HG02763 (cell line): ENCODE results near the gene NMT1.
"Not testable (repeated sequence)": the region's sequence is repeated elsewhere in the genome, so short reads cannot be mapped to it uniquely, and the experiment has no call there.

Source experiments
- ATAC-seq: cut with Tn5 transposase; IDR thresholded peaks from one replicate; pipeline ENCODE4 v1.9.1; 2021; ENCODE audit warnings: mild to moderate bottlenecking, moderate library complexity; ENCODE audit not compliant: unreplicated experiment

Gene NMT1

DNA sequence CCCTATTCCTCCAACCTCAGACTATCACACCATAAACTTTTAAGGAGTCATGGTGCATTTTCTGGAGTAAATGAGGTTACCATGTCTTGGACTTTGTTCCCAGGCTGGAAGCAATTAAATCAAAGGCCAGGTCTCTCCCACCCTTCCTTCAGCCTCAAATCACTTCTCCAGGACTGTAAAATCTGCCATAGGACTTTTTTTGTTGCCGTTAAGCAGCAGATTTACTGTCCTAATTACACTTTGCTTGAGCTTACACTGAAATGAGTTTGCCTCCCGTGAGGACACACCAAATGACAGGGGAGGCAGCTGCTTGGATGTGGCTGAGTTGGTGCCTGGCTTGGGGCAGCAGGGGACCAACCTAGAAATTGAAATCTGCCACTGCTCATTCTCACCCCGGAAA lies 24.4 kb upstream of the NMT1 start:
- no peak for ATAC-seq

DNA sequence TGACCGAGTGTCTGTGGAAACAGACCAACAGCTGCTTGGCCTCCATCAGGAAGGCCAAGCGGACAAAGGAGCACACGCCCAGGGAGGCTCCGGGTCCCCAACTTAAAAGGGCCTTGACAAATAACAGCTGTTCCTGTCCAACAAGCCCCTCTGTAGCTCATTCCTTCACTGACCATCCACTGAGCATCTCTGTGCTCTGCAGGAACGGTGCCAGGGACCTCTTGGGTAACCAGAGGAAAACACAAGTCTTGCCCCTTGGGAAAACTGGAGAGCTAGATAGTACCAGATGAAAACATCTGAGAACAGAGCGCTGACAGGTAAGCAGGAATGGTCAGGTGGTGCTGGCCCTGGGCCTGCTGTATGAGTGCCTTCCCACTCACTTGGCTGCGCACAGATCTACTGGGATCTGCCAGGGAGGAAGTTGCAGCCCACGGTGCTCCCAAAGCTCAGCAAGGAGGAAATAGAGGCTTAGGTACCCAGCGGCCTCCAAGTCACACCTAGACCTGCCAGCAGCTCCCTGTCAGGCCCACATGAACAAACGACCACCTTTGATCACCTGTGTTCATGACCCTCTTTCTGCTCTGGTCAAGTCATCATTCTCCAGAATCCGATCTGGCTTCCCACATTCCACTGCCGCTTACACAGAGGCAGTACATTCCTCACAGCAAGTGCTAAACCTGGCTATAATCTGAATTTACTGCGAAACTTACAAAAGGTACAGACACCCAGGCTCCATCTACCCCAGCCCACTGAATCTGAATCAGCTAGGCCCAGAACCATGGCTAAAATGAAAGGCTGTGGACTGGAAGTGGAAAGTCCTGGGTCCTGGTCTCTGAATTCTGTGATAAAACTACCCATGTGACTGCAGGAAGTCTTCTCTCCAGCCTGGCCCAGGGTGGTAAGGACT lies 22.1 kb upstream of the NMT1 start:
- no peak for ATAC-seq

DNA sequence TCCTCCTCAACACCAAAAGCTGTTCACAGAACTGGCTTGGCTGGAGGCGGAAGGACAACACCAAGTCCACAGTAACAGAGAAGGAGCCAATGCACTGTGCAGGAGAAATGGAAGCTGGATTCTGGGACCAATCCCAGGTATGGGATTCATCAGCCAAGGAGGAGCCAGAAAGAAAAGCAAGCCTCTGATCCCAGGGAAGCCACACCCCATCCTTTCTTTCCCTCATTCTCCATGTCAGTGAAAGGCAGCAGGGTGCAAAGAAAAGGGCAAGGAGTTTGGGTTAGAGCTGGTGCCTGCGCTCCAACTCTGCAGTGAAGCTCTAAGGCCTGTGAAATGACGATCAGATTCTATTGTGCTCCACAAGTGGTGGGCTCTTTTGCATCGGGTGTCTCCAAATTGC lies 20.7 kb upstream of the NMT1 start:
- ATAC-seq: no peak

DNA sequence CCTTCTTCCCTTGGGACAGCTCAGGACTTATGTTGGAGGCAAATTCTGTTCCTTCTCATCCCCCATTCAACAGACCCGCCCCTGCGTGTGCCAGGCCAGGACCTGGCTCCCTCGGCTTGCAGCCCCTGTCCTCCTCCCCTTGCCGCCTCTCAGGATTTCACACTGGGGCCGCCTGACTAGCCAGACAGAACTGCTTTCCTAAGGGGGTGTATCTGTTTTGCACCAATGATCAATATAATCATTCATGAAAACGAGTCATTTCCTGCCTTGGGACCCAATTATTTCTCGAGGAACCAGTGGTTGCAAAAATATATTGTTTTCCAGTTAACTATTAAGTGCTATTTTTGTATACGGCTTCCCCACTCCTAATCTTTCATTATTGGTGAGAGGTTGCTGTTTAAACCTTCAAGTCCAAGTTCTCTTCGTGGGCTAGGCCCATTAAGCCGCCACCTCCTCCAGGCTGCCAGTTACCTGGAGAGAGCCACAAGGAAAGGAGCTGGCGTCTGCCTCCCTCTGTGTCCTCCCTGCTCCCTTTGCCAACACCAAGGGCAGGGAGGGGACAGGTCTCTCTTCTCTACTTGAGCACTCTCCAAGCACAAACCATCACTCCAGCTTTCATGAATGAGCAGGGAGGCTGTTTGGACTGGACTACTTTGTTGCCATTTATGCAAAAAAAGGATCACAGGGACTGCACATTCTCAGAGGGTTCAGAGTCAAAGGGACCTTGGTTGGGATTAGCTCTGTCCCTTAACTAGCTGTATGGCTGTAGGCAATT lies 18.6 kb upstream of the NMT1 start:
- no peak for ATAC-seq

DNA sequence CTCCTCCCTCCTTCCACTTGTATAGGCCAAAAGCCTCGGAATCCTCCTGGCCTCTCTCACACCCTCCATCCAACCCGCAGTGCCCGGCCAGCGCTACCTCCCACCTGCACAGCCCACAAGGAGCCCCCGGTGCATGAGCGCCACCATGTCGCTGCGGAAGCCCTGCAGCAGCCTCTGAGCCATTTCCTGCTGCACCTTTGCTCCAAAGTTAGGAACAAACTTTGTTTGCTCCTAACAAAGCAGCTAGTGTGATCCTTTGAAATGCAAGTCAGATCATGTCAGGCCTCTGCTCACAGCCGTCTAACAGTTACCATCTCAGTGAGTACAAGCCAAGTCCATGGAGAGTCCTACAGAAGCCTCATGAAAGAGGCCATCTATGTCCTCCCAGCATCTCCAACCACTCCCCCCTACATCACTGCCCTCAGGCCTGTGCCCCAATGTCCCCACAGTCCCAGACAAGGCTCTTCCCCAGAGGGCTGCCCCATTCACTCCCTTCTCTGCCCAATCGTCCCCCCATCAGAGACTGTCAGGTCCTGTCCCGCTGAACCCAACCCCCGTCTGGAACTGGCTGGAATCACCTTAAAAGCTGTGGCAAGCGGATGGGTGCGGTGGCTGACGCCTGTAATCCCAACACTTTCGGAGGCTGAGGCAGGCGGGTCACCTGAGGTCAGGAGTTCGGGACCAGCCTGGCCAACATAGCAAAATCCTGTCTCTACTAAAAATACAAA lies 17.1 kb upstream of the NMT1 start:
- ATAC-seq: no peak

DNA sequence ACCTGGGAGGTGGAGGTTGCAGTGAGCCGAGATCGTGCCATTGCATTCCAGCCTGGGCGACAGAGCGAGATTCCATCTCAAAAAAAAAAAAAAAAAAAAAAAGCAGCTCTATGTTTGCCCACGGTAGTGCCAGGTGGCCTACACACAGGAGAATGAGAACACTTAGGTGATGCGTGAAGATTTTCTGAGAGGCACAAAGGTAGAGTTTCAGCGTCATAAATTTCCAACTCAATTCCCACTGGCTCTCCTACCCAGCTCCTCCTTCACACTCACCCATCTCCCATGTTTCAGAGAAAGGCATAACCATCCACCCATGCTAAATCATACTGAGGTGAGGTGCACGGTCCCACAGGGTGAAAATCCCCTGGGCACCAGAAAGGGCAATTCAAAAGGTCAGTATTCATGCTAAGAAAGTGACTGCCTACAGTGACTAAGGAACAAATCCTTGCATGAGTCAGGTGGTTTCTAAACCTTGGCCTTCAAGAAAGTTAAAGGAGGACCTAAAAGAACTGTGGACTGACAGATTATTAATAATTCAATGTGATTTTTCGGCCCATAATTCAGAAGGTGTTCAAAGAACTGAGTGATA lies 14.5 kb upstream of the NMT1 start:
- ATAC-seq: no peak

DNA sequence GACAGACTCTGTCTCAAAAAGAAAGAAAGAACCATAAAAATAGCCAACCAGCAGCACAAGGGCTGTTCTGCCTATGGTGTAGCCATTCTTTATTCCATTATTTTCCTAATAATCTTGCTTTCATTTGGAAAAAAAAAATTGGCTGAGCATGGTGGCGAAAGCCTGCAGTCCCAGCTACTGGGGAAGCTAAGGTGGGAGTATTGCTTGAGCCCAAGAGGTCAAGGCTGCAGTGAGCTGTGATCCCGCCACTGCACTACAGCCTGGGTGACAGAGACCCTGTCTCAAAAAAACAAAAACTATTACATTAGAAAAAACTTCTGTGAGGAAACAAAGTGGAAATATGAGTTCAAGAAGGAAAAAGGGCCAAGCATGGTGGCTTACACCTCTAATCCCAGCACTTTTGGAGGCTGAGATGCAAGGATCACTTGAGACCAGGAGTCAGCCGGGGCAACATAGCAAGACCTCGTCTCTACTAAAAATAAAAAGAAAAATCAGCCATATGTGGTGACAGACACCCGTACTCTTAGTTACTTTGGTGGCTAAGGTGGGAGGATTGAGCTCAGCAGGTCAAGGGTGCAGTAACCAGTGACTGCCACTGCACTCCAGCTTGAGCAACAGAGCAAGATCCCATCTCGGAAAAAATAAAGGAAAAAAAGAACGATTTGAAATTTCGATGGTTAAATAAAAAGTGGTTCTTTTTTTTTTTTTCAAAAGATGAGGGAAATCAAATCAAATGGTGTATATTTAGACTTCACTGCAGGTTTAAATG lies 12.1 kb upstream of the NMT1 start:
- ATAC-seq: no peak

DNA sequence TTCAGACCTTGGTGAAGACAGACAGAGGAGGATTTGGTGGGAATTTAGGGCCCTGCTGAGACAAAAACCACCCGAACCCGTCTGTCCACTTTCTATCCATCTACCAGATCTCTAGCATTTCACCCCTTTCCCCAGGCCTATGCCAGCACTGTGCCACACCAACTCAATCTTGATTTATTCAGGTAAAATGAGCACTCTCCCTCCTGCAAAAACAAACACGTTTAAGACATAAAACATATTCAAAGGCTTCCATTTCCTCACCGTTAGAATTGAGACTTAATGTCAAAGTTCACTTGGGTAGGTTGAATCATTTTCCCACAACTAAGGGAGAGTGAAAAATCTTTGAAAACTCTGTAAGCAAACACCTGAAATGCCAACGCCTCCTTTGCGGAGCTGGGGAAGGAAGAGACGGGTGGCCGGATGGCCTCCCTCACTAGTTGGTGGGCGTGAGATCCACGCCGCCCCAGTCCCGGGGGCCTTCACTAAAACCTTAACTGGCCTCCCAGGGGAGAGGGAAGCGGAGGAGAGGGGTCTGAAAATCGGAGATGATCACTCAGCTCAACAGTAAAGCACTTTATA lies 10.5 kb upstream of the NMT1 start:
- ATAC-seq: peak; percentile 24

DNA sequence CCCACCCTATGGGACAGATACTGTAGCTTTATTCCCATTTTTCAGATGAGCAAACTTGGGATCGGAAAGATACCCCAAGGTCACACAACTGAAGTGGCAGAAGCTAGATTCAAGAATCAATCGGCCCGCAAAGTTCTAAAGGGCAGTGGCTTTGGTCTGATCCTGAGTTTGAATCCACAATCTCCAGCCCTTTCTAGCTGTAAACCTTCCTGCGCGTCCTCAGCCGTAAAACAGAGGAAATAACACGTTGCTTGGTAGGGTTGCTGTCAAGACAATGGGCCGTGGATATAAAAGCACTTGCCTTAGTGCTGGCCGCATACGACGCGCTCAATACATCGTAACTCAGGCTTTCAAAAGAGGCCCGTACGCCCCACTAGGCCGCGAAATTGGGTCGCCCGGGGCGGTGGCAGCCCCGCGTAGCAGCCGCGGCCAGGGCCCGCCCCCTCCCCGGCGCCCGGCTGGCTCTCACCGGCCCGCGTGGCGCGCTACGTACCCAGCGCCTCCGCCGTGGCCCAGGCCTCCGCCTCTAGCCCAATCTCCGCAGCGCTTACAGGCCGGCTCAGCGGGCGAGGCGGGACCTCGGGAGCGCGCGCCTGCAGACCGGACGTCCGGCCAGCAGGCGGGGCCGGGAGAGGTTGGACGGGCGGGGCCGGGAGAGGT lies 9.9 kb upstream of the NMT1 start, which contains the start of gene DCAKD:
TSS of gene DCAKD (minus strand) at position 573 of the 660 bp plus-strand sequence. CDS start 16,747 bp downstream, outside the sequence.
- peak; percentile 94 for ATAC-seq

DNA sequence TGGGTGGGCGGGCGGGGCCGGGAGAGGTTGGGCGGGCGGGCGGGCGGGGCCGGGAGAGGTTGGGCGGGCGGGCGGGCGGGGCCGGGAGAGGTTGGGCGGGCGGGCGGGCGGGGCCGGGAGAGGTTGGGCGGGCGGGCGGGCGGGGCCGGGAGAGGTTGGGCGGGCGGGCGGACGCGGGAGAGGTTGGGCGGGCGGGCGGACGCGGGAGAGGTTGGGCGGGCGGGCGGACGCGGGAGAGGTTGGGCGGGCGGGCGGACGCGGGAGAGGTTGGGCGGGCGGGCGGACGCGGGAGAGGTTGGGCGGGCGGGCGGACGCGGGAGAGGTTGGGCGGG lies 9.4 kb upstream of the NMT1 start:
- not testable (repeated sequence) for ATAC-seq

DNA sequence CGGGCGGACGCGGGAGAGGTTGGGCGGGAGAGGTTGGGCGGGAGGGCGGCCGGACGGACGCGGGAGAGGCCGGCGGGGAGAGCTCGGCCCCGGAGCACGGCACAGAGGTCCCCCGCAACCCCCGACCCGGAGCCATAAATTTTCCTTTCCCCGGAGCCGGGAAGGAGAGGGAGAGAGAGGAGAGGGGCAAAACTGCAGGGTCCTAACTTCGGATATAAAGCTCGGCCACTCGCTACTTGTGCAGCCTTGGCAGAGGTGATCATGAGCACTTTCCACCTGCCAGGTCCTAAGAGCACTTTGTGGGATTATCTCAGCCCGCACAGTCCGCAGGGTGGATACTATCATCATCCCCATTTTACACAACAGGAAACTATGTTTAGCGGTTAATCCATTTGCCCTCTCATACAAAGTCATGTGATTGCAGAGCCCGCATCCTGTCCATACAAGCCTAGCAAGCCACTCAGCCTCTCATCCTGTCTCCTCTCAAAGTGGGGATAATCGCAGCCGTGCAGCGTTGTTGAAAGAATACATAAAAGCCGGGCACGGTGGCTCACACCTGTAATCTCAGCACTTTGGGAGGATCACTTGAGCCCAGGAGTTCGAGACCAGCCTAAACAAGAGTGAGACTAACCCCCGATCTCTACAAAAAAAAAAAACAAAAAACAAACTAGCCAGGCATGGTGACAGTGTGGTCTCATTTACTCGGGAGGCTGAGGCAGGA lies 8.9 kb upstream of the NMT1 start:
- ATAC-seq: no peak

DNA sequence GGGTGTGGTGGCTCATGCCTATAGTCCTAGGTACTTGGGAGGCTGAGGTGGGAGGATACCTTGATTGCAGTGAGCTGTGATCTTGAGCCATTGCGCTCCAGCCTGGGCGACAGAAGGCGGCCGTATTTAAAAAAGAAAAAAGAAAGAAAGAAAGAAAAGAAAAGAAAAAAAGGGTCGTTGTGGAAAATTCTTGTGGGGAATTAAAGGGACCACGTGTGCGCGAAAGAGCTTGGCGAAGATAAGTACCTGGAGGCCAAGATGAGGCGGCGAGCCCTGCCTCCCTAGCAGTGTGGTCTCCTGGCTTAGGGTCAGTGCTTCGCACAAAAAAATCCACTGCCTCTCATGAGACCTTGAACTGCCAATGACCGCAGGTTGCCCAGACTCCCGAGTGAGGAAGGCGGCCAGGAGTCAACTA lies 728 bp upstream of the NMT1 start:
- ATAC-seq: peak; percentile 1

DNA sequence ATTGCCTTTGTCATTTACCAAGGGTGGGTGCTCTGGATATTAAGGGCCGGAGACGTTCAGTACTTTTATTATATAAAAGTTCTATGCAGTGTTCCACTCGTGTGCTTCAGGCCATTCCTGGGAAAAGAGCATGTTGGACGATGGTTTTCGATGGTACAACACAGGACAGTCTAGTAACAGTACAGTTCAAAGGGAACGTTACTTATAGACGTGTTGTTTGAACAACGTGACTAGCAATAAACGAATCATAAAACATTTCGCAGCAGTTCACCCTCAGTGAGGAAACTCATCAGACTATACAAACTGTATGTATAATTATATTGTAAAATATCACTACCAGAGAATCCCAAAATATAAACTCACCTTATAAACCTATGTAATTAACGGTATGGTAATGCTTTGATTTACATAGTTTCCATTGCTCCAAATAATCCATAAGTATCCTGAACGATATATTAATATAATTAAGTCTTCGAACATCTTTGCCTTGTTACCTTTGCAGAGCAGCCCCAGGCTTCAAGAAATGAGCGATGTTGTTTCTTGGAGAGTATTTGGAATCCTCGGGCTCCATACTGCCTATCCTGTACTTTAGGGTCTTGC lies 589 bp downstream of the NMT1 start:
- no peak for ATAC-seq

DNA sequence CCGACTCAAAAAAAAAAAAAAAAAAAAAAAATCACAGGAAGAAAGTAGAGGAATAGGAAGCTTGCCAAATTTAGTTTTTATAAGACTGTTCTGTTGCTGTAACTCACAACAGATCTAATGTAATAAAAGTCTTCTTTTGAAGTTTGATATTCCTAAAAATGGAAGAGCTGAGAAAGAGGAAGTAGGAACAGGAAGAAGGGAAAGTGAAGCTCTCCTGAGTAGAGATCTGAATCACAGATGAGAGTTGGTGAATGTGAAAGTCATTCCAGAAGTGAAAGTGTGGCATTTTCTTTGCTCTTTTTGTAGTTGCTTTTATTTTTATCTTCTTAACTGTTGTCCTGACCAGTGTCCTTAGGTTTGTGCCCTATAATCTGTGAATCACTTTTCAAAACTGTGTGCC lies 2.1 kb downstream of the NMT1 start:
- ATAC-seq: no peak

DNA sequence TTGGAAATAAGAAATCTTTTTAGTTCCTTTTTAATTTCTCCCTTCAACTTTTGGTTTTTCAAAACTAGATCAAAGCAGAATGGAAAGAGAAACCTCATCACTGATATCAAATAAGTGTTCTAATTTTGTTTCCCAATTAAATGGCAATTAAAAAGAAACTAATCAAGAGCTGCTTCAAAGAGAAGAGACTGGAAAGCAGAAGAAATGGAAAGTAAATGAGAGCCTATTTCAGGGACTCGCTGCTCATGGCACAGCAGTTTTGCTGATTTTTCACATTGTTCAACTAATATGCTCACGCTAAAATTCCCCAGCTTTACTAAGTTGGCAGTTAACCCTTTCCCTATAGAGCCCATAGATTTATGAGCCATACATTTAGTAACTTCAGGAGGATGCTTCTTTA lies 6.5 kb downstream of the NMT1 start:
- ATAC-seq: no peak

DNA sequence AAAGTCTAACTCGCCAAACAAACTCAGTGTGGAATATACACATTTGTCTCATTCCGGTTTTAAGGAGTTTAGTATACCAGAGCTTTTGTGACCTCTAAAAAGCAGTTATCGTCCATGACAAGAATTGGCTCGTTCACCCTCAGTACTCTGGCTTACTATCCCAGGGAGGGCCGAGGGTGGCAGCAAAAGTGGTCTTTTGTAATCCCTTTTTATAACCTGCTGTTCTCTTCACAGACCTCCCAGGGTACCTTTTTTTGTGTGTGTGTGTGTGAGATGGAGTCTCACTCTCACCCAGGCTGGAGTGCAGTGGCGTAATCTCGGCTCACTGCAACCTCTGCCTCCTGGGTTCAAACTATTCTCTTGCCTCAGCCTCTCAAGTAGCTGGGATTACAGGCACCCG lies 8.9 kb downstream of the NMT1 start:
- no peak for ATAC-seq

DNA sequence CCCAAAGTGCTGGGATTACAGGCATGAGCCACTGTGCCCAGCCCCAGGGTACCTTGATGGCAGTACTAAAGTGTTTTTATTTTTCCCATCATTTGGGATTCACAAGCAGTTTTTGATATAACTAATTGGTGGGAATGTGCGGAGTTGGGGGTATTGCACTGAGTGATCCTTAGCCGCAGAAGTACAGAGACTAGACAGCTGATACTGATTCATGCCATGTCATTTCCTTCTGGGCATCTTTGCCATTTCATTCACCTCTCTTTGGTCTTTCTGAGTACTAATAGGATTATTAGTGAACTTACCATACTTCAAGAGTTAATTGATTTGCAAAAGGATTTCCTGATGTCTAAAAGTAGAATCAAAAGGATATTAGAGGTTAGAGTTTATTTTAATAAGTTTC lies 9.7 kb downstream of the NMT1 start:
- no peak for ATAC-seq

DNA sequence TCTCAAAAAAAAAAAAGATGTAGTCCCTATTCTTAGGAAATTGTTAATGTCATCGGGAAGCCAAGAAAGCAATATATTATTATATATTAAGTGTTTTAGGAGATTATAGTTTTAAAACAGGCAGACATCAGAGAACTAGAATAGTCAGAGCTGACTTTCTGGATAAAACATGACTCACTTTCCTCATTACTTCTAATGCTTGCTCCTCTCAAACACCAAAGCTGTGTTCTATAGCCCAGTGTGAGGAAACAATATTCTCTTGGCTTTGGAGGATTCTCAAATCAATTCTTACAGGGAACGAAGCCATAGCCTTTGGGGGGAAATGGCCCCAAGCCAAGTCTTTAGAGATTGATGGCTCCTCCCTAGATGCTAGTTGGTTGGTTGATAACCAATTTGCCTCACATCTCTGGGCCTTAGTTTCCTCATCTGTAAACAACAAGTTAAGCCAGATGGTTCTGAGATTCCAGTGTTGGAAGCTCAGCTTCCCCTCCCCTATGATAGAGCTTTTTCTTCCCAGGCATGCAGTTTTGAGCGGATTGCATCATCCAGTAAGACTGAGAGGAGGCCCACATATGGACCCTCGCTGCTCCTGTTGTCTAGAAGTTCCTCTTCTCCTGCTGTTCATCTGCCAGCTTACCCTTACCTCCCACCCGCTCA lies 12.4 kb downstream of the NMT1 start:
- ATAC-seq: no peak
